ENCODE results near the gene KRT76.
"Not testable (repeated sequence)": the region's sequence is repeated elsewhere in the genome, so short reads cannot be mapped to it uniquely, and the experiment has no call there.

KRT76 gene

GRCh38 chr12:52767020-52767379 lies 10.1 kb downstream of the KRT76 start:
- no peak overlapping the region for H3K4me3 ChIP-seq (ENCODE audit: control insufficient read depth, low read depth, low read length)
- no peak for TF ChIP-seq CTCF (IDR thresholded peaks at IDR 0.05; ENCODE audit: control insufficient read depth, insufficient read depth, low read depth, low read length, missing control alignments)
- no peak for DNase-seq (ENCODE audit: low read depth)

GRCh38 chr12:52766351-52767019 lies 10.7 kb downstream of the KRT76 start:
- no peak for TF ChIP-seq CTCF (IDR thresholded peaks at IDR 0.05; ENCODE audit: control insufficient read depth, insufficient read depth, low read depth, low read length, missing control alignments)
- H3K4me3 ChIP-seq (ENCODE audit: control insufficient read depth, low read depth, low read length), result no peak overlapping the region
- no peak for DNase-seq (ENCODE audit: low read depth)

- no peak for TF ChIP-seq CTCF (IDR thresholded peaks at IDR 0.05; ENCODE audit: control insufficient read depth, insufficient read depth, low read depth, low read length, missing control alignments)
- H3K4me3 ChIP-seq (ENCODE audit: control insufficient read depth, low read depth, low read length), result no peak overlapping the region
- no peak for DNase-seq (ENCODE audit: low read depth)
These were observed 11.4 kb downstream of the KRT76 start for GRCh38 chr12:52765702-52766101.

- TF ChIP-seq CTCF (IDR thresholded peaks at IDR 0.05; ENCODE audit: control insufficient read depth, insufficient read depth, low read depth, low read length, missing control alignments), result no peak
- H3K4me3 ChIP-seq (ENCODE audit: control insufficient read depth, low read depth, low read length), result no peak overlapping the region
- DNase-seq (ENCODE audit: low read depth), result no peak
These were observed 13.2 kb downstream of the KRT76 start for GRCh38 chr12:52763991-52764390.

GRCh38 chr12:52763036-52763659 lies 14.0 kb downstream of the KRT76 start:
- DNase-seq (ENCODE audit: low read depth), result no peak
- no peak overlapping the region for H3K4me3 ChIP-seq (ENCODE audit: control insufficient read depth, low read depth, low read length)
- TF ChIP-seq CTCF (IDR thresholded peaks at IDR 0.05; ENCODE audit: control insufficient read depth, insufficient read depth, low read depth, low read length, missing control alignments), result no peak

- no peak overlapping the region for H3K4me3 ChIP-seq (ENCODE audit: control insufficient read depth, low read depth, low read length)
- DNase-seq (ENCODE audit: low read depth), result no peak
- TF ChIP-seq CTCF (IDR thresholded peaks at IDR 0.05; ENCODE audit: control insufficient read depth, insufficient read depth, low read depth, low read length, missing control alignments), result no peak
These were observed 15.3 kb downstream of the KRT76 start for GRCh38 chr12:52761802-52762201.

GRCh38 chr12:52761218-52761617 lies 15.9 kb downstream of the KRT76 start:
- DNase-seq (ENCODE audit: low read depth); H3K4me3 ChIP-seq (ENCODE audit: control insufficient read depth, low read depth, low read length): not testable (repeated sequence)
